Measurements from ENCODE around the gene NR2C2.

Gene NR2C2

DNA sequence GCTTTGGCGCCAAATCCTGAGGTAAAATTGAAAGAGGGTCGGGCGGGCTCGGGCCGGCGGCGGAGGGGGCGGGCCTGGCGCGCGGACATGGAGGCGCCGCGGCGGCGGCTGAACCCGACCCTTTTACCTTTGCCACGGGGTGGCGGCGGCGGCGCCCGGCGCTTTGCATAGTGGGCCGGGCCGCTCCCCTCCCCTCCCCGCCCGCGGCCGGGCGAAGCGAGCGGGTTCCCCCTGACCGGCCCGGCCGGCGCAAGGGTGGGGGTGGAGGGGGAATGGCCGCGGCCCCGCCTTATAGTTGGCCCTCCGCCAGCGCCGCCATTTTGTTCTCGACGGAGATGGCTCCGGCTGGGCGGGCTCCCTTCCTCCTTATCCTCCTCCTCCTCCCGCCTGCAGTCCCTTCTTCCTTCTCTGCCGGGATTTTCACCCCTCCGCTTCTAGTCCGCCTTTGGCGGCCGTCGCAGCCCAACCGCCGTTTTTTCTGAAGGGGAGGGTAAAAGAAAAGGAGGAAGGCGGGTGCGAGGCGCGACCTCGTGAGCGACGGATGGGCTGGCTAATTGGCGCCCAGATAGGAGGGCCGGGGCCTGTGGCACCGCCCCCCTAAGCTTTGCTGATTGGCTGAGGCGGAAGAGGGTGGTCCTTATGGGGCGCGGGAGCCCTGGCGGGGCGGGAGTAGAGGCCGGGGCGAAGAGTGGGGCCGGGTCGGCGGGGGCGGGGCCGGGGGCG is 664 bp downstream of the NR2C2 start:
- no peaks in the 10 kb centered on the region for H4K20me1 ChIP-seq (ENCODE audit: insufficient read depth)
- TF ChIP-seq, protein P1, sequence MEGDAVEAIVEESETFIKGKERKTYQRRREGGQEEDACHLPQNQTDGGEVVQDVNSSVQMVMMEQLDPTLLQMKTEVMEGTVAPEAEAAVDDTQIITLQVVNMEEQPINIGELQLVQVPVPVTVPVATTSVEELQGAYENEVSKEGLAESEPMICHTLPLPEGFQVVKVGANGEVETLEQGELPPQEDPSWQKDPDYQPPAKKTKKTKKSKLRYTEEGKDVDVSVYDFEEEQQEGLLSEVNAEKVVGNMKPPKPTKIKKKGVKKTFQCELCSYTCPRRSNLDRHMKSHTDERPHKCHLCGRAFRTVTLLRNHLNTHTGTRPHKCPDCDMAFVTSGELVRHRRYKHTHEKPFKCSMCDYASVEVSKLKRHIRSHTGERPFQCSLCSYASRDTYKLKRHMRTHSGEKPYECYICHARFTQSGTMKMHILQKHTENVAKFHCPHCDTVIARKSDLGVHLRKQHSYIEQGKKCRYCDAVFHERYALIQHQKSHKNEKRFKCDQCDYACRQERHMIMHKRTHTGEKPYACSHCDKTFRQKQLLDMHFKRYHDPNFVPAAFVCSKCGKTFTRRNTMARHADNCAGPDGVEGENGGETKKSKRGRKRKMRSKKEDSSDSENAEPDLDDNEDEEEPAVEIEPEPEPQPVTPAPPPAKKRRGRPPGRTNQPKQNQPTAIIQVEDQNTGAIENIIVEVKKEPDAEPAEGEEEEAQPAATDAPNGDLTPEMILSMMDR (conservative IDR thresholded peaks at IDR 0.05; ENCODE audit: low read depth, low read length): no peak
- no peaks in the 10 kb centered on the region for H3K27me3 ChIP-seq (ENCODE audit: insufficient read depth, low read depth)
- H3K9ac ChIP-seq: peak overlapping the region; percentile 92
- H3K4me1 ChIP-seq (ENCODE audit: low read depth, poor library complexity, severe bottlenecking): peaks cover 9% of the 10 kb centered on the region
- no peak overlapping the region for H3K4me3 ChIP-seq (IDR thresholded peaks at IDR 0.05; ENCODE audit: insufficient read depth, low read depth, low read length)
- H3K4me2 ChIP-seq: no peak overlapping the region
- H2AFZ ChIP-seq (ENCODE audit: low read depth): no peak overlapping the region; the same call in 1 of the 2 replicates
- H3K27ac ChIP-seq: peak overlapping the region; percentile 97
- no peaks in the 10 kb centered on the region for H3K36me3 ChIP-seq (ENCODE audit: insufficient read depth)
- H3K79me2 ChIP-seq (ENCODE audit: insufficient read depth, low read depth): peaks cover 21% of the 10 kb centered on the region

DNA sequence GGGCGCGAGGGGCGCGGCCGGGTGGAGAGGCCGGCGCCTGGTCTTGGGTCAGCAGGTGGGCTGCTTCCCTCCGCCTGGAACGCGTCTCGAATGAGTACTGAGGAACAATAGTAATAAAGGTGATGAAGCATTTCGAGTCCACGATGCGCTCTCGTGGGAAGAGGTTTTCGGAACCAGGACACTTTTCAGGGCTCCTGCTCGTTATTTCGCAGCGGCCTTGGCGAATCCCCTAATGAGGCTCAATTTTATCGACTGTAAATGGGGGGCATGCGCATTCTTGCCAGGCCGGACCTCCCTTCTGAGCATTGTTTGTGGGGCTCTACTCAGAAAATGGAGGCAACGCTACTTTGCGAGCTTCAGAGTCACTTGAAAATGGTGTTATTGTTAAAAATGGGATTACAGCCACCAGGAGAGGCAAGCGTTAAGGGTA is 1.2 kb downstream of the NR2C2 start:
- TF ChIP-seq, protein P1 (conservative IDR thresholded peaks at IDR 0.05; ENCODE audit: low read depth, low read length): no peak
- peak overlapping the region; percentile 66; the same call in 1 of the 2 replicates for H2AFZ ChIP-seq (ENCODE audit: low read depth)
- no peaks in the 10 kb centered on the region for H4K20me1 ChIP-seq (ENCODE audit: insufficient read depth)
- H3K4me3 ChIP-seq (IDR thresholded peaks at IDR 0.05; ENCODE audit: insufficient read depth, low read depth, low read length): no peak overlapping the region
- H3K36me3 ChIP-seq (ENCODE audit: insufficient read depth): no peaks in the 10 kb centered on the region
- H3K4me1 ChIP-seq (ENCODE audit: low read depth, poor library complexity, severe bottlenecking): peaks cover 9% of the 10 kb centered on the region
- H3K4me2 ChIP-seq: peak overlapping the region; percentile 67; the same call in 1 of the 2 replicates
- H3K9ac ChIP-seq: peak overlapping the region; percentile 34; the same call in 1 of the 2 replicates
- H3K27me3 ChIP-seq (ENCODE audit: insufficient read depth, low read depth): no peaks in the 10 kb centered on the region
- H3K27ac ChIP-seq: no peak overlapping the region
- H3K79me2 ChIP-seq (ENCODE audit: insufficient read depth, low read depth): peaks cover 23% of the 10 kb centered on the region

DNA sequence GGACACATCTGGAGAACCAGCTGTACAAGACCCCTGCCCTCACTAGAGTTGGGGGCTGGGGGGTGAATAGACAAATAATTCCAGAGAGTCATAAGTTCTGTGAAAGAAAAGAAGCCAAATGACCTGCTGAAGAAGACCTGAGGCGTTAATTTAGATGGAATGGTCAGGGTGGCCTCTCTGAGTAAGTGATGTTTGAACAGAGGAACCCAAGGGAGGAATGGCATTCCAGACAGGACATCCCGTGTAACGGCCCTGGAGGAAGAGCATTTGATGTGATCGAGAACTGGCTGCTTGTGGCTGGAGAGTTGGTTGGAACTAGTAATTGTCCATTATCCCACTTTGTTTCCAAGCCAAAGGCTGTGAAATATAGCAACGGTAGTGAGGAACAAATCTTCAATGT is 1.7 kb downstream of the NR2C2 start:
- Histone ChIP-seq H3K4me1 (ENCODE audit: low read depth, poor library complexity, severe bottlenecking) (peaks cover 9% of the 10 kb centered on the region), H3K4me2 (peak overlapping the region; percentile 67; the same call in 1 of the 2 replicates), H3K4me3 (IDR thresholded peaks at IDR 0.05; ENCODE audit: insufficient read depth, low read depth, low read length) (no peak overlapping the region), H3K9ac (peak overlapping the region; percentile 34; the same call in 1 of the 2 replicates), H3K36me3 (ENCODE audit: insufficient read depth) (no peaks in the 10 kb centered on the region), H3K27me3 (ENCODE audit: insufficient read depth, low read depth) (no peaks in the 10 kb centered on the region), H4K20me1 (ENCODE audit: insufficient read depth) (no peaks in the 10 kb centered on the region), H2AFZ (ENCODE audit: low read depth) (peak overlapping the region; percentile 66; the same call in 1 of the 2 replicates), H3K27ac (no peak overlapping the region), H3K79me2 (ENCODE audit: insufficient read depth, low read depth) (peaks cover 23% of the 10 kb centered on the region)
- TF ChIP-seq, protein P1 (conservative IDR thresholded peaks at IDR 0.05; ENCODE audit: low read depth, low read length): no peak

DNA sequence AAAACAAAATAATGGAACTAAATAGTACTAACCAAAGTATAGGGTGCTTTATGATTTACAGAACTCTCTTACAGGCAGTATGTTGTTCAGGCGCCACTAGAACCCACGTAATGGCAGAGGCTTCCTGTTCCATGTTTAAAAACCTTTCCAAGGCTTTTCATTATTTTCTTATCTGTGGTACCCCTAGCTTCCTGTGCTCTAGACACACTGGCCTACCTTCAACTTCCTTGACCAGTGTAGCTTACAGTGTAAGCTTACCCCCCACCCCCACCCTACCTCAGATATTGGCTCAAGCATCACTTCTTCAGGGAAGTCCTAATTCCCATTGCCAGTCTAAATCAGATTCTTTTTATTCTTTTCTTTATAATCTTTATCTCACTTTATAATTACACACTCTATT is 2.9 kb downstream of the NR2C2 start:
- H3K36me3 ChIP-seq (ENCODE audit: insufficient read depth): no peaks in the 10 kb centered on the region
- H3K4me3 ChIP-seq (IDR thresholded peaks at IDR 0.05; ENCODE audit: insufficient read depth, low read depth, low read length): no peak overlapping the region
- no peak overlapping the region for H2AFZ ChIP-seq (ENCODE audit: low read depth)
- TF ChIP-seq, protein P1 (conservative IDR thresholded peaks at IDR 0.05; ENCODE audit: low read depth, low read length): no peak
- no peak overlapping the region for H3K9ac ChIP-seq
- no peaks in the 10 kb centered on the region for H4K20me1 ChIP-seq (ENCODE audit: insufficient read depth)
- no peak overlapping the region for H3K27ac ChIP-seq
- peaks cover 9% of the 10 kb centered on the region for H3K4me1 ChIP-seq (ENCODE audit: low read depth, poor library complexity, severe bottlenecking)
- peaks cover 19% of the 10 kb centered on the region for H3K79me2 ChIP-seq (ENCODE audit: insufficient read depth, low read depth)
- H3K27me3 ChIP-seq (ENCODE audit: insufficient read depth, low read depth): no peaks in the 10 kb centered on the region
- H3K4me2 ChIP-seq: no peak overlapping the region
